SIG-M5 treated with dmso at 0.1 percent for 504 hours (cell line): ENCODE results near the gene FAM78A.

Experiments
- DNase-seq: peaks from one replicate; lab custom pipeline; 2025; ENCODE audit not compliant: unreplicated experiment; lab: John Stamatoyannopoulos, UW

Gene FAM78A

GRCh38 chr9:131276094-131276888 is at the start of gene FAM78A:
TSS of gene FAM78A (minus strand) at chr9:131276510. CDS start at chr9:131276179, 331 bp downstream.
- DNase-seq, result peak; percentile 20

DNA sequence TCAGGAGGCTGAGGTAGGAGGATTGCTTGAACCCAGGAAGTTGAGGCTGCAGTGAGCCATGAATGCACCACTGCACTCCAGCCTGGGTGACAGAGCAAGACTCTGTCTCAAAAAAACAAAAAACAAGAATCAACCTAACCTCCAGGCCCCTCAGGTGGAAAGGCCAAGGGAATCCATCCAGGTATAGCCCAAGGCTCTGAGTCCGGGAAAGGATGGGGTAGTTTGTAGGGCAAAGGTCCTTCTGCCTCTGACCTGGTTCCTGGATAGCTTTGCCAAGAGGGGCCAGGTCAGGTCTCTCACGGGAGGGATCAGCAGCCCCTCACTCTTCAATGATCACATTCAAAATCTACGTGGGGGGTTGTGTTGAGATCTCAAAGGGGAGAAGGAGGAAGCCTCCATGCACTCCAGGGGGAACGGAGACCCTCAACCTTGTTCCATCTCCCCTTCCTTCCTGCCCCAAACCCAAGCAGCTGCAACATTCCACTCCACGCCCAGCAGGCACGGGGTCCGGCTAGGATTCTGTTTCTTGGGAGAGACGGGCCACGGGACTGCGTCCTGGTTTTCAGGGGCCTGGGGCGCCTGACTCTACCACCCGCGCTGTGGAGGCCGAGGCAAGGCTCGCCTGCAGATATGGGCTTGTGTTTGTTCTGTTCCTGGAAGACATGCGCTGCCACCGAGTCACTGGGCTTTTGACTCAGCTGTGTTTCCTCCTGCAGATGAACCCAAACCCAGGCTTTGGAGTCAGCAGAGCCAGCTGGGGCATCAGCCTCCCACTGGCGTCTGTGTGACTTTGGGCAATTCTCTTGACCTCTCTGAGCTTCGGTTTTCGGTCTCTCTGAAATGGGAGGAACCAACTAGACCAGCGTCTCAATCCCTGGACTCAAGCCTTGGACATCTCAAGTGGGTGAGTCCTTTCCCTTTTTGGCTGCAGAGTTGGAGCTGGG is 48.7 kb upstream of the FAM78A start:
- DNase-seq, result no peak

GRCh38 chr9:131323629-131324028 is 47.3 kb upstream of the FAM78A start:
- no peak for DNase-seq

DNA sequence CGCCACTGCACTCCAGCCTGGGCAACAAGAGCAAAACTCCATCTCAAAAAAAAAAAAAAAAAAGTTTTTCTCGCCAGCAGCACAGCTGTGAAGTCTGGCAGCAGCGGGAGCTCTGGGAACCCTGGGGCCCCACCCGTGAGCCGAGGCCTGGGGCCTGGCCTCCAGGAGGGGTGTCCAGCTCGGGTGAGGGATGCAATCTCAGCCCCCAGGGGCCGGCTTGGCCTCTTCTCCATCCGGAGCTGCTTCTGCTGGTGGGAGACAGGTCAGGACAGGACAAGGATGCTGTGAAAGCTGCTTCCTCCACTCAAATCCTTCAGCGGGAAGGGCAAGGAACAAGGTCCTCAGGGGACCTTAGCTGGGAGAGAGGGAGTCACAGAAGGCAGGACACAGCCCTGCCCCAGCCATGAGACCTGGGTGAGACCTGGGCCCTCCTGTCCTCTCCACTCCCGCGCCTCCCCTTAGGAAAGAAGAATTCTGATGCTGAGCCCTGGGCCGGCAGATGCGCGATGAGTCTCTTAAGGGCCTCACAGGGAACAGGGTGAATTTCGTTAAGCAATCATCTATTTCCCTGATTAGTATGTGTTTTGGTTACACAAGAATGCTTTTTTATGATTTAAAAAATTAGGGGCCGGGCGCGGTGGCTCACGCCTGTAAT is 43.8 kb upstream of the FAM78A start:
- no peak for DNase-seq

DNA sequence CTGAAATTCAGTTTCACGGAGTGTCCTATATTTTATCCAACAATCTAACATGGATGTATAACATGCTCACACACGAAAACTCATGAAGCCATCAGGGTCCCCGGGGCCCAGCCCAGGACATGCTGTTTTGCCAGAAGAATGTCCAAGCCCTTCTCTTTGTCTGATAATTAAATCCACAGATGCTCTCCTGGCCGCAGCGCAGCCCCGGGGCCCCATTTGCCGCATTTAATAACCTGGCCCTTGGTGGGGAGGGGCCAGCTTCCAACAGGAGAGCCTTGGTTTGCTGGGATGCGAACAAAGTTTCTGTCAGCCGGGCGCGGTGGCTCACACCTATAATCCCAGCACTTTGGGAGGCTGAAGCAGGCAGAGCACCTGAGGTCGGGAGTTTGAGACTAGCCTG is 43.2 kb upstream of the FAM78A start:
- no peak for DNase-seq

DNA sequence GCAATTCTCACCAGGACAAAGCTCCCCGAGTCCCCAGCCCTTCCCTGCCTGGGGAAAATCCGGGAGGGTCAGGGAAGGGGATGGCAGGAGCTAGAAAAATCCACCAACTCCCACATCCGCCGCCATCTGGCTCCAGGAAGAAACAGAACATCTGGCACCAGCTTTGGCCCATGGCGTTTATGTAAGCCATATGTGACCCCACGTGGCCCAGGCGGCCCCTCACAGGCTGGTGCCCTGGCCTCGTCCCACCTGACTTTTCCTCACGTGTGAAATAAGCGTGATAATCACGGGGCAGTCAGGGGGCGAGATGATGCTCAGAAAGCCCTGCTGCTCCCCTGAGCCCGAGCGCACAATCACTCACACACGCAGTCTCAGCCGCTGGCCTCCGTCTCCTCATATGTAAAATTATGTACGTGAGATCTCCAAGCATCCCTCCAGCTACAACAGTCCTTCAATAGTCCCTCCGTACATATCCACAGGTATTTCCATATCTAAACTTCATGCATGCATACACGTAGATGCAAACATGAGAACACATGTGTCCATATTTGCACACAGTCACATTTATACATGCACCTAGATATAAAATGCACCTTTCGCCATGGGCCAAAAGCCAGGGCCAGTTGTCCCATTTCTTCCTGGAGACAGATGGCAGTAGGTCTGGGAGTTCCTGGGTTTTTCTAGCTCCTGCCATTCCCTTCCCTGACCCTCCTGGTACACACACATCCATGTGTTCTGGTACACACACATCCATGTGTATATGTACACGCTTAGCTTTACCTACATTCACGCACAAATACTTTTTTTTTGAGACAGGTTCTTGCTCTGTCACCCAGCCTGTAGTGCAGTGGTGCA is 42.1 kb upstream of the FAM78A start:
- DNase-seq, result no peak

- DNase-seq, result no peak
These were observed 36.8 kb upstream of the FAM78A start for GRCh38 chr9:131312822-131313770.

- DNase-seq, result no peak
These were observed 35.9 kb upstream of the FAM78A start for GRCh38 chr9:131312246-131312645.

GRCh38 chr9:131310833-131311554 is 34.7 kb upstream of the FAM78A start:
- no peak for DNase-seq

DNA sequence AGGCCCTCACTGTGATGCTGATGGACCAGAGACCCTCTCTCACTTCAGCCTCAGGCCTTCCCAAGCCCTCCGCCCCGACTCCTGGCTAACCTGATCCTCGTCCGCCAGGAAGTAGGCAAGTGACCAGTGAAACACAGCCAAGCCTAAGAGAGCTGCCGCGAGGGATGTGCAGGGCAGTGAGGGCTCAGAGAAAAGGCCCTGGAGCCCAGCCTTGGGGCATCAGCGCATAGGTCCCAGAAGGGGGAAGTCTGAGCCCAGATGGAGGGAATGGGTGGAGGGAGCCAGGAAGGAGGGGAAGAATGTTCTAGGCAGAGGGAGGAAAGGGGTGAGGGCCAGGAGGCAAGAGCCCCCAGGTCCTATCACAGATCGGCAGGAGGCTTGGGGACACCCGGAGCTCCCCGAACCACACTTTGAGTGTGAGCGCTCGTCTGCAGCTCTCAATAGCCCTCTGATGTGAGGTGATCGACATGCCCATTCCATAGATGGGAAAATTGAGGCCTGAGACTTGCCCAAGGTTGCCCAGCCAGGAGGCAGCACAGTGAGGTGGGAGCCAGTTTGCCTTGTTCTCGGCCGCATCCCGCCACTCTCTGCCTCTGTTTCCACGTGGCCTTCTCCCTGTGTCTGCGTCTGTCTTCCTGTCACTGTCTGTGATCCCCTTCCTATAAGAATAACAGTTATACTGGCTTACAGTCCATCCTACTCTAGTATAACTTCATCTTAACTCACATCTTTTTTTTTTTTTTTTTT is 33.4 kb upstream of the FAM78A start:
- no peak for DNase-seq

- no peak for DNase-seq
These were observed 32.7 kb upstream of the FAM78A start for GRCh38 chr9:131308906-131309529.

DNA sequence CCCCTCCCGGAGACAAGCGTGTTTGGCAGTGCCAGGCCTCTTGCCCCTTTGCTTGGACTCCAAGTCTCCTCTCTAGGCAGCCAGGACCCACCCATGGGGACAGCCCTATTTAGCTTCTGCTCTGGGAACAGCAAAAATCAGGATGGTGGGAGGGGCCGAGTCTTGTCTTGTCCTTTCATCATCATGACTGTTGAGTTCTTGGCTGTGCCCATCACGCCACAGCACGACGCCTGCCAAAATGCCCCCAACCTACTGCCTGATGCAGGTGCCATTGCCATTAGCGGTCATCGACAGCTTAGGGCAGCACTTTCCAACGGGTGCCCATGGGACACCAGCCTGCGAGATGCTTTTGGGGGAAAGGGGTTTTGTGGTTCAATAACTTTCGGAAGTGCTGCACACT is 32.1 kb upstream of the FAM78A start:
- DNase-seq, result no peak

- no peak for DNase-seq
These were observed 31.7 kb upstream of the FAM78A start for GRCh38 chr9:131307974-131308373.

DNA sequence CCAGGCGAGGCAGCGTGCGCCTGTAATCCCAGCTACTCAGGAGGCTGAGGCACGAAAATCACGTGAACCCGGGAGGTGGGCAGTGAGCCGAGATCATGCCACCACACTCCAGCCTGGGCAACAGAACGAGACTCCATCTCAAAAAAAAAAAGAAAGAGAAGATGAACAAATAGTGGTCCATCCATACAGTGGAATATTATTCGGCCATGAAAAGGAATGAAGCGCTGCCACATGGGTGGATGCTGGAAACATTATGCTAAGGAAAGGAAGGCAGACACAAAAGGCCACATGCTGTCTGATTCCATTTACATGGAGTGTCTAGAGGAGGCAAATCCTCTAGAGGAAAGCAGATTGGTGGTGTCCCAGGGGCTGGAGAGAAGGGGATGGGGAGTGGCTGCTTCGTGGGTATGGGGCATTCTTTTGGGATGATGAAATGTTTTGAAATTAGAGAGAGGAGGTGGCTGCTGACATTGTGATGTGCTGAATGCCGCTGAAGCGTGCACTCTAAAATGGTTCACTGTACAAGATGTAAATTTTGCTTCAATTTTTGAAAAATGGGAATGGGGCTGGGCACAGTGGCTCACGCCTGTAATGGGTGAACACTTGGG is 30.2 kb upstream of the FAM78A start:
- no peak for DNase-seq

- DNase-seq, result peak; percentile 18
These were observed 28.5 kb upstream of the FAM78A start for GRCh38 chr9:131304676-131305355.
